Esophagus muscularis mucosa (tissue), 4 donors: Measurements from ENCODE around the gene PACSIN2. TPM values are rescaled to one million over a fixed set of nuclear protein-coding genes. Genes with fewer than 3 reads are reported as not detected.
"Not testable (repeated sequence)": the region's sequence is repeated elsewhere in the genome, so short reads cannot be mapped to it uniquely, and the experiment has no call there.

Experiments used
- DNase-seq: peaks from one replicate; pipeline ENCODE4 v3.0.0-alpha.2; 2017; ENCODE audit errors: extremely low spot score
- H3K27ac ChIP-seq, 4 donors: fragments of 200-600 bp; sonication (generic); replicated peaks in 1 of 4; 1 replicate in 3 of 4; 2 replicates in 1 of 4; pipeline ENCODE4 v1.5.1; 2016 to 2019; ENCODE audit warnings: mild to moderate bottlenecking in 1 of 4
- H3K27me3 ChIP-seq, 4 donors: fragments of 200-600 bp; sonication (generic); one replicate each; pipeline versions ENCODE4 v1.5.1 to v1.6.0; 2016 to 2019
- H3K36me3 ChIP-seq, 4 donors: fragments of 200-600 bp; sonication (generic); one replicate each; pipeline ENCODE4 v1.5.1; 2016 to 2019
- H3K4me1 ChIP-seq, 4 donors: fragments of 200-600 bp; sonication (generic); one replicate each; pipeline ENCODE4 v1.5.1; 2016 to 2019
- H3K4me3 ChIP-seq, 4 donors: fragments of 200-600 bp; sonication (generic); 1 replicate in 2 of 4; 2 replicates in 2 of 4; pipeline ENCODE4 v1.5.1; 2016 to 2019; ENCODE audit warnings: mild to moderate bottlenecking in 4 of 4, moderate library complexity in 1 of 4
- H3K9me3 ChIP-seq, 4 donors: fragments of 200-600 bp; sonication (generic); 1 replicate in 3 of 4; 2 replicates in 1 of 4; pipeline ENCODE4 v1.5.1; 2016 to 2019
- CTCF ChIP-seq, 3 experiments: fragments of 200-600 bp in 2 of 3; fragments of 450-650 bp in 1 of 3; sonication (generic) in 2 of 3; IDR thresholded peaks; one replicate each; pipeline ENCODE4 v1.5.1; 2017 to 2019; ENCODE audit warnings: antibody characterized with exemption in 3 of 3, mild to moderate bottlenecking in 2 of 3, moderate library complexity in 1 of 3
- EP300 ChIP-seq: sonication (generic); formaldehyde crosslinking; IDR thresholded peaks from one replicate; pipeline ENCODE4 v1.6.1; 2017; ENCODE audit warnings: antibody characterized with exemption
- POLR2A ChIP-seq: fragments of 450-650 bp; IDR thresholded peaks from one replicate; pipeline ENCODE4 v1.6.1; 2017; ENCODE audit warnings: antibody characterized with exemption, moderate library complexity, mild to moderate bottlenecking, low read depth
- POLR2AphosphoS5 ChIP-seq, 2 donors: sonication (generic); formaldehyde crosslinking; IDR thresholded peaks; one replicate each; pipeline ENCODE4 v1.6.1; 2017; ENCODE audit warnings: antibody characterized with exemption in 2 of 2
- WGBS: methylation state at CpG from one replicate; pipeline ENCODE4 v1.1.5; 2018; 5-methylcytosine and 5-hydroxymethylcytosine counted together
- intact Hi-C: fragments of 100-400 bp; cut with DNase I; formaldehyde crosslinking; loops from one replicate; pipeline ENCODE4 v1.15.1; 2023
- total RNA-seq, 4 donors: library from RNA; depleted of rRNA; stranded (reverse); fragments of >200 nt; gene quantifications; one replicate each; pipeline versions ENCODE4 v1.1.0 to v1.2.1, GENCODE V29; 2016

The PACSIN2 gene
- total RNA-seq, 4 donors from 2014 or later: 91.1 to 147 (median 116) TPM

GRCh38 chr22:42962295-42963230 lies 52.4 kb downstream of the PACSIN2 start:
- DNase-seq: no peak
- Histone ChIP-seq H3K27ac (peak overlapping the region; percentile 68 to 83 (median 76)), H3K27me3 (no peaks in the 10 kb centered on the region), H3K36me3 (no peaks in the 10 kb centered on the region), H3K4me1 (peaks cover 52 to 98% (median 92%) of the 10 kb centered on the region in 4 donors), H3K9me3 (no peaks in the 10 kb centered on the region), H3K4me3 (no peak overlapping the region)
- TF ChIP-seq POLR2AphosphoS5 (IDR thresholded peaks at IDR 0.05) (no peak), CTCF (IDR thresholded peaks at IDR 0.05) (no peak), POLR2A (no peak), EP300 (no peak)
- 59% methylated on average over 9 of the region's 9 CpGs for WGBS
- intact Hi-C loops: no loop called here

GRCh38 chr22:42961810-42962209 lies 53.1 kb downstream of the PACSIN2 start:
- H3K27ac ChIP-seq: peak overlapping the region; percentile 68 to 83 (median 76)
- WGBS: 76% methylated on average over 6 of the region's 6 CpGs
- H3K36me3 ChIP-seq: no peaks in the 10 kb centered on the region
- H3K4me3 ChIP-seq: no peak overlapping the region
- H3K4me1 ChIP-seq: peaks cover 55 to 98% (median 92%) of the 10 kb centered on the region in 4 donors
- no peaks in the 10 kb centered on the region for H3K9me3 ChIP-seq
- intact Hi-C loops: no loop called here
- no peak for DNase-seq
- no peak for TF ChIP-seq CTCF (IDR thresholded peaks at IDR 0.05)
- no peak for TF ChIP-seq EP300
- TF ChIP-seq POLR2AphosphoS5 (IDR thresholded peaks at IDR 0.05): no peak
- TF ChIP-seq POLR2A: no peak
- H3K27me3 ChIP-seq: no peaks in the 10 kb centered on the region

- peak overlapping the region; percentile 68 to 83 (median 76) for H3K27ac ChIP-seq
- H3K36me3 ChIP-seq, intact Hi-C loops, DNase-seq, H3K27me3 ChIP-seq, H3K4me3 ChIP-seq, H3K9me3 ChIP-seq: not testable (repeated sequence)
- peaks cover 58 to 98% (median 92%) of the 10 kb centered on the region in 4 donors for H3K4me1 ChIP-seq
- 71% methylated on average over 3 of the region's 3 CpGs for WGBS
These were observed 53.6 kb downstream of the PACSIN2 start for GRCh38 chr22:42961400-42961690.

GRCh38 chr22:42960531-42961399 lies 54.2 kb downstream of the PACSIN2 start:
- H3K9me3 ChIP-seq: no peaks in the 10 kb centered on the region
- H3K27ac ChIP-seq: peak overlapping the region; percentile 68 to 83 (median 76)
- intact Hi-C loops: no loop called here
- no peaks in the 10 kb centered on the region for H3K27me3 ChIP-seq
- TF ChIP-seq CTCF (IDR thresholded peaks at IDR 0.05): no peak
- no peak for TF ChIP-seq EP300
- no peaks in the 10 kb centered on the region for H3K36me3 ChIP-seq
- H3K4me3 ChIP-seq: peak overlapping the region in 1 of 4 donors; percentile 44
- no peak for DNase-seq
- H3K4me1 ChIP-seq: peaks cover 58 to 94% (median 89%) of the 10 kb centered on the region in 4 donors
- WGBS: 58% methylated on average over 10 of the region's 10 CpGs
